ENCODE results near the gene CDKN2C.

DNA sequence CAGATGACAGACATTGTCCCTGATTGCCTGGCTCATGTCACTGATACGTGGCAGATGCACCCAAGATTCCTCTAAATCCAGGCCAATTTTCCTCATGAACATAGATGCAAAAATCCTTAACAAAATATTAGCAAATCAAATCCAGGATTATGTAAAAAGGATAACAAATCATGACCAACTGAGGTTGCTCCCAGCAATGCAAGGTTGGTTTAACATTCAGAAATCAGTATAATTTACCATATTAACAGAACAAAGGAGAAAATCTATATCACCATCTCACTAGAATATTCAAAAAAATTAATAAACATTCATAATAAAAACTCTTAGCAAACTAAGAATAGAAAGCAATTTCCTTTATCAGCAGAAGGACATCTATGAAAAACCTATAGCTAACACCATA, 49.6 kb upstream of the CDKN2C start:
- TF ChIP-seq, protein P1, sequence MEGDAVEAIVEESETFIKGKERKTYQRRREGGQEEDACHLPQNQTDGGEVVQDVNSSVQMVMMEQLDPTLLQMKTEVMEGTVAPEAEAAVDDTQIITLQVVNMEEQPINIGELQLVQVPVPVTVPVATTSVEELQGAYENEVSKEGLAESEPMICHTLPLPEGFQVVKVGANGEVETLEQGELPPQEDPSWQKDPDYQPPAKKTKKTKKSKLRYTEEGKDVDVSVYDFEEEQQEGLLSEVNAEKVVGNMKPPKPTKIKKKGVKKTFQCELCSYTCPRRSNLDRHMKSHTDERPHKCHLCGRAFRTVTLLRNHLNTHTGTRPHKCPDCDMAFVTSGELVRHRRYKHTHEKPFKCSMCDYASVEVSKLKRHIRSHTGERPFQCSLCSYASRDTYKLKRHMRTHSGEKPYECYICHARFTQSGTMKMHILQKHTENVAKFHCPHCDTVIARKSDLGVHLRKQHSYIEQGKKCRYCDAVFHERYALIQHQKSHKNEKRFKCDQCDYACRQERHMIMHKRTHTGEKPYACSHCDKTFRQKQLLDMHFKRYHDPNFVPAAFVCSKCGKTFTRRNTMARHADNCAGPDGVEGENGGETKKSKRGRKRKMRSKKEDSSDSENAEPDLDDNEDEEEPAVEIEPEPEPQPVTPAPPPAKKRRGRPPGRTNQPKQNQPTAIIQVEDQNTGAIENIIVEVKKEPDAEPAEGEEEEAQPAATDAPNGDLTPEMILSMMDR (IDR thresholded peaks at IDR 0.05) = no peak
- no peak for TF ChIP-seq POLR2A (IDR thresholded peaks at IDR 0.05)
- no peak for TF ChIP-seq POLR2AphosphoS5 (IDR thresholded peaks at IDR 0.05)

All from breast epithelium (tissue), 3 donors.